ENCODE measurements around the gene FREM1. TPM values are rescaled to one million over a fixed set of nuclear protein-coding genes. Genes with fewer than 3 reads are reported as not detected.

Gene FREM1
- total and polyA plus RNA-seq, 2 donors (not counting 1 experiment from before 2014, with no cell fraction given) = not detected

DNA sequence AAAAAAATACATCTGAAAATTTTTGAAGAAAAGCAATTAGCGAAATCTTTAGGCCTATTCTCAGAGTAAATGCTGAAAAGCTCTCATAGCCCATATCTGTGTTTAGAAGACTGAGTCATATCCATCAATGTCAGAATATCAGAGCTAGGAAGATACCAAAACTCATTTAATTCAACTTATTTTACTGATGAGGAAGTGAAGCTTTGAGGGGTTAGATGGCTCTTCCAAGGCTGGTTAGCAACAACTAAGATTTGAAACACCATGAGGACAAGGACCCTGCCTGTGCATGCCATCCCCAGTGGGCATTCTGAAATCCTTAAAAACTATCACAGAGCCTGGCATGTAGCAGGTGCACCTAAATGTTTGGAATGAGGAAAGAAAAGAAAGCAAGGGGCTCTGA is 2.5 kb downstream of the FREM1 start:
- H3K9ac ChIP-seq (ENCODE audit: low read length) = no peak overlapping the region
- H3K27ac Mint-ChIP-seq = no peak overlapping the region
- H3K27ac ChIP-seq (ENCODE audit: low read length in 2 of 2) = no peak overlapping the region
- ChIA-PET POLR2A (no interaction called here), CTCF (no interaction called here)
- WGBS (ENCODE audit: insufficient coverage) = no CpG with 5 or more reads among the region's 1 CpG
- TF ChIP-seq CTCF (IDR thresholded peaks at IDR 0.05) (no peak), EZH2 (IDR thresholded peaks at IDR 0.05; ENCODE audit: borderline replicate concordance, insufficient read depth, low read depth, low read length, poor library complexity, severe bottlenecking) (no peak)
- peaks cover 3% of the 10 kb centered on the region for H3K27me3 Mint-ChIP-seq
- no peak overlapping the region for H3K4me3 Mint-ChIP-seq
- H3K27me3 ChIP-seq (replicated peaks in 1 of 4; ENCODE audit: control extremely low read depth in 1 of 4, control insufficient read depth in 3 of 4, insufficient read depth in 4 of 4, low read length in 3 of 4) = no peaks in the 10 kb centered on the region
- no peak overlapping the region for H3K4me2 ChIP-seq (replicated peaks; ENCODE audit: low read depth, low read length, poor library complexity, severe bottlenecking)
- no peaks in the 10 kb centered on the region for H3K9me3 Mint-ChIP-seq (ENCODE audit: insufficient read depth)
- no peaks in the 10 kb centered on the region for H4K20me1 ChIP-seq (ENCODE audit: control insufficient read depth, insufficient read depth, low read length, poor library complexity, severe bottlenecking)
- intact Hi-C loops (cut with micrococcal nuclease) = no loop called here
- H2AFZ ChIP-seq (ENCODE audit: insufficient read depth, low read depth, low read length, poor library complexity, severe bottlenecking) = no peak overlapping the region
- no peak for ATAC-seq (ENCODE audit: low read depth)
- H3K4me1 ChIP-seq (ENCODE audit: control insufficient read depth in 2 of 2, insufficient read depth in 2 of 2, low read length in 2 of 2) = no peaks in the 10 kb centered on the region
- no peak for DNase-seq
- no peaks in the 10 kb centered on the region for H3K79me2 ChIP-seq (ENCODE audit: control insufficient read depth, insufficient read depth, low read length)
- no peaks in the 10 kb centered on the region for H3K36me3 ChIP-seq (replicated peaks in 1 of 2; ENCODE audit: control extremely low read depth in 1 of 2, control insufficient read depth in 1 of 2, extremely low read depth in 1 of 2, insufficient read depth in 2 of 2, low read length in 1 of 2)
- H3K4me1 Mint-ChIP-seq = no peaks in the 10 kb centered on the region
- H3K9me3 ChIP-seq (ENCODE audit: control extremely low read depth in 1 of 3, control insufficient read depth in 2 of 3, insufficient read depth in 1 of 3, low read length in 2 of 3) = no peaks in the 10 kb centered on the region
- H3K4me3 ChIP-seq (ENCODE audit: control extremely low read depth in 1 of 5, extremely low read depth in 1 of 5, insufficient read depth in 1 of 5, low read depth in 2 of 5, low read length in 4 of 5) = no peak overlapping the region

DNA sequence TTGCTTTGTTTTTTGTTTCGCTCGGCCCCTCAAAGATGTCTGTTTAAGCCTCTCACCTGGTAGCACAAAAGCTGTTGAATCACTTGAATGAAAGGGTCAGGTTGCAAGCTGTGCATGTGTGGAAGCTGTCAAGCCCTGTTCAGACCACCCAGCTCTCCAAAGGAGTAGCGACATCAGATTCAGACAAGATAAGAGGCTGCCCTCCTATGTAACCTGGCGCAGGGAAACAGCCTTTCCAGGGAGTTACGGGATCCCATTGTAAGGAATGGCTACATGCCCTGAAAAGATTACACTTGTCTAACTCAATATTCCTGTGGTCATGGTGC is 2.9 kb downstream of the FREM1 start:
- no peaks in the 10 kb centered on the region for H3K9me3 ChIP-seq (ENCODE audit: control extremely low read depth in 1 of 3, control insufficient read depth in 2 of 3, insufficient read depth in 1 of 3, low read length in 2 of 3)
- intact Hi-C loops (cut with micrococcal nuclease) = no loop called here
- H3K79me2 ChIP-seq (ENCODE audit: control insufficient read depth, insufficient read depth, low read length) = no peaks in the 10 kb centered on the region
- 75% methylated on average over 1 of the region's 5 CpGs for WGBS (ENCODE audit: insufficient coverage)
- ChIA-PET CTCF (no interaction called here), POLR2A (no interaction called here)
- H3K27me3 ChIP-seq (replicated peaks in 1 of 4; ENCODE audit: control extremely low read depth in 1 of 4, control insufficient read depth in 3 of 4, insufficient read depth in 4 of 4, low read length in 3 of 4) = no peaks in the 10 kb centered on the region
- H3K9me3 Mint-ChIP-seq (ENCODE audit: insufficient read depth) = no peaks in the 10 kb centered on the region
- H3K27ac Mint-ChIP-seq = no peak overlapping the region
- TF ChIP-seq EZH2 (IDR thresholded peaks at IDR 0.05; ENCODE audit: borderline replicate concordance, insufficient read depth, low read depth, low read length, poor library complexity, severe bottlenecking) = no peak
- no peak for TF ChIP-seq CTCF (IDR thresholded peaks at IDR 0.05)
- no peaks in the 10 kb centered on the region for H3K27me3 Mint-ChIP-seq
- H3K4me2 ChIP-seq (replicated peaks; ENCODE audit: low read depth, low read length, poor library complexity, severe bottlenecking) = no peak overlapping the region
- H3K9ac ChIP-seq (ENCODE audit: low read length) = no peak overlapping the region
- no peak overlapping the region for H3K4me3 Mint-ChIP-seq
- H3K4me3 ChIP-seq (ENCODE audit: control extremely low read depth in 1 of 5, extremely low read depth in 1 of 5, insufficient read depth in 1 of 5, low read depth in 2 of 5, low read length in 4 of 5) = no peak overlapping the region
- H3K4me1 Mint-ChIP-seq = no peaks in the 10 kb centered on the region
- H4K20me1 ChIP-seq (ENCODE audit: control insufficient read depth, insufficient read depth, low read length, poor library complexity, severe bottlenecking) = no peaks in the 10 kb centered on the region
- no peak for DNase-seq
- no peaks in the 10 kb centered on the region for H3K36me3 ChIP-seq (replicated peaks in 1 of 2; ENCODE audit: control extremely low read depth in 1 of 2, control insufficient read depth in 1 of 2, extremely low read depth in 1 of 2, insufficient read depth in 2 of 2, low read length in 1 of 2)
- no peak overlapping the region for H3K27ac ChIP-seq (ENCODE audit: low read length in 2 of 2)
- no peak overlapping the region for H2AFZ ChIP-seq (ENCODE audit: insufficient read depth, low read depth, low read length, poor library complexity, severe bottlenecking)
- H3K4me1 ChIP-seq (ENCODE audit: control insufficient read depth in 2 of 2, insufficient read depth in 2 of 2, low read length in 2 of 2) = no peaks in the 10 kb centered on the region
- no peak for ATAC-seq (ENCODE audit: low read depth)
